SK-N-MC (cell line): Measurements from ENCODE around the gene ZRANB1.

Experiments used
- EZH2 ChIP-seq: fragments of 200-600 bp; sonication (generic); IDR thresholded peaks from one replicate; pipeline ENCODE4 v1.6.1; 2017; ENCODE audit warnings: antibody characterized with exemption
- FOXP2 ChIP-seq: optimal IDR thresholded peaks from 2 replicates; pipeline ENCODE3; 2011; ENCODE audit warnings: mild to moderate bottlenecking, moderate library complexity; ENCODE audit not compliant: insufficient read depth; ENCODE audit errors: extremely low read length, control extremely low read depth
- POLR2AphosphoS5 ChIP-seq: IDR thresholded peaks from 2 replicates; pipeline ENCODE4 v1.6.1; 2012; ENCODE audit warnings: mild to moderate bottlenecking, low read depth, low read length, borderline replicate concordance

- no peak for TF ChIP-seq POLR2AphosphoS5
- TF ChIP-seq EZH2: no peak
- no peak for TF ChIP-seq FOXP2
Observed at GRCh38 chr10:125001313-125002046, 59.6 kb downstream of the ZRANB1 start.
